HG03378 (cell line): ENCODE measurements around the gene ATP10B.
"Not testable (repeated sequence)": the region's sequence is repeated elsewhere in the genome, so short reads cannot be mapped to it uniquely, and the experiment has no call there.

Source experiments
- ATAC-seq: cut with Tn5 transposase; IDR thresholded peaks from one replicate; pipeline ENCODE4 v1.9.1; 2021; ENCODE audit warnings: mild to moderate bottlenecking, moderate library complexity; ENCODE audit not compliant: unreplicated experiment

The ATP10B gene

GRCh38 chr5:160833806-160834205, 18.2 kb downstream of the ATP10B start:
- no peak for ATAC-seq

GRCh38 chr5:160831801-160832200, 20.2 kb downstream of the ATP10B start:
- ATAC-seq: no peak

- no peak for ATAC-seq
Observed at GRCh38 chr5:160824301-160825001, 27.6 kb downstream of the ATP10B start.

- not testable (repeated sequence) for ATAC-seq
Observed at GRCh38 chr5:160812996-160813395, 39.0 kb downstream of the ATP10B start.

- ATAC-seq: no peak
Observed at GRCh38 chr5:160805376-160805775, 46.6 kb downstream of the ATP10B start.

- ATAC-seq: no peak
Observed at GRCh38 chr5:160802592-160802991, 49.4 kb downstream of the ATP10B start.

- no peak for ATAC-seq
Observed at GRCh38 chr5:160800375-160801275, 51.4 kb downstream of the ATP10B start.

- ATAC-seq: peak; percentile 91
Observed at GRCh38 chr5:160799184-160799583, 52.8 kb downstream of the ATP10B start.

GRCh38 chr5:160797020-160797419, 55.0 kb downstream of the ATP10B start:
- no peak for ATAC-seq

GRCh38 chr5:160793530-160793899, 58.5 kb downstream of the ATP10B start:
- no peak for ATAC-seq

GRCh38 chr5:160792732-160793529, 59.1 kb downstream of the ATP10B start:
- no peak for ATAC-seq

GRCh38 chr5:160792281-160792680, 59.7 kb downstream of the ATP10B start:
- no peak for ATAC-seq

GRCh38 chr5:160789219-160789859, 62.7 kb downstream of the ATP10B start:
- ATAC-seq: no peak

GRCh38 chr5:160788102-160788660, 63.8 kb downstream of the ATP10B start:
- ATAC-seq: no peak

GRCh38 chr5:160787240-160787639, 64.8 kb downstream of the ATP10B start:
- ATAC-seq: no peak

GRCh38 chr5:160774666-160775315, 77.2 kb downstream of the ATP10B start:
- ATAC-seq: no peak

GRCh38 chr5:160773646-160774410, 78.2 kb downstream of the ATP10B start:
- no peak for ATAC-seq

GRCh38 chr5:160772854-160773253, 79.2 kb downstream of the ATP10B start:
- ATAC-seq: no peak

GRCh38 chr5:160770718-160771117, 81.3 kb downstream of the ATP10B start:
- ATAC-seq: no peak
